GM12878 (cell line): ENCODE data around the gene EHD4. TPM values are rescaled to one million over a fixed set of nuclear protein-coding genes. Genes with fewer than 3 reads are reported as not detected.

Experiments
- ATAC-seq: fragments of 200-7000 bp; cut with Tn5 transposase; 3 replicates; pipeline ENCODE4 v1.9.1; 2020; ENCODE audit warnings: mild to moderate bottlenecking, moderate library complexity
- BruUV-seq: library from RNA; stranded (reverse); fragments of 400-500 nt; replicated peaks from 2 replicates; lab custom pipeline; 2021; lab: Mats Ljungman, UMichigan
- CTCF ChIA-PET: fragments of 300-600 bp; sonication (Branson Sonifier 250); formaldehyde crosslinking; extraction: SDS; loops from one replicate; lab custom pipeline; 2021; ENCODE audit warnings: inconsistent platforms; lab: Yijun Ruan, JAX
- POLR2A ChIA-PET: fragments of 350-600 bp; formaldehyde crosslinking; extraction: SDS; loops from one replicate; lab custom pipeline; 2021; ENCODE audit warnings: inconsistent platforms; lab: Charles Lee
- RAD21 ChIA-PET: fragments of 300-600 bp; sonication (Branson Sonifier 250); formaldehyde crosslinking; loops from one replicate; lab custom pipeline; 2023; ENCODE audit warnings: antibody characterized with exemption; ENCODE audit not compliant: unreplicated experiment; lab: Charles Lee
- SMC1A ChIA-PET: fragments of 300-600 bp; sonication (Branson Sonifier 250); formaldehyde crosslinking; loops from one replicate; lab custom pipeline; 2023; ENCODE audit not compliant: unreplicated experiment, uncharacterized antibody; lab: Charles Lee
- DNase-seq: peaks from one replicate; pipeline ENCODE4 v3.0.0-alpha.2; 2011; ENCODE audit warnings: low read depth, low spot score
- FAIRE-seq: peaks from 3 replicates; lab custom pipeline; 2011; peaks lifted over from hg19 to GRCh38; lab: Jason Lieb, UNC
- H2AFZ ChIP-seq: 2 replicates; pipeline ENCODE4 v1.6.0; 2011; ENCODE audit warnings: low read depth, low read length, control low read depth; ENCODE audit not compliant: control insufficient read depth
- H3K27ac ChIP-seq: 2 replicates; pipeline ENCODE4 v1.5.1; 2011; ENCODE audit warnings: control low read depth; ENCODE audit not compliant: control insufficient read depth, insufficient read depth
- H3K27me3 ChIP-seq, 2 experiments: replicated peaks in 1 of 2; 2 replicates each; pipeline versions ENCODE4 v1.6.0 to v1.6.1; 2011; ENCODE audit warnings: low read length in 1 of 2; ENCODE audit not compliant: control insufficient read depth in 2 of 2, insufficient read depth in 2 of 2
- H3K36me3 ChIP-seq, 2 experiments: 2 replicates each; pipeline ENCODE4 v1.5.1; 2011; ENCODE audit warnings: low read length in 1 of 2; ENCODE audit not compliant: control insufficient read depth in 2 of 2, insufficient read depth in 2 of 2
- H3K4me1 ChIP-seq: 2 replicates; pipeline ENCODE4 v1.6.1; 2011; ENCODE audit warnings: mild to moderate bottlenecking, low read length, moderate library complexity, mixed read lengths; ENCODE audit not compliant: control insufficient read depth, insufficient read depth
- H3K4me2 ChIP-seq: 2 replicates; pipeline ENCODE4 v1.6.0; 2011; ENCODE audit warnings: control low read depth; ENCODE audit not compliant: control insufficient read depth, insufficient read depth
- H3K4me3 ChIP-seq: fragments of 200-600 bp; sonication (generic); 2 replicates; pipeline ENCODE4 v1.5.1; 2016
- H3K79me2 ChIP-seq: 2 replicates; pipeline ENCODE4 v1.6.0; 2011; ENCODE audit warnings: low read length; ENCODE audit not compliant: control insufficient read depth, insufficient read depth
- H3K9ac ChIP-seq: 2 replicates; pipeline ENCODE4 v1.8.0; 2011; ENCODE audit warnings: low read length, control low read depth, mixed read lengths; ENCODE audit not compliant: control insufficient read depth, insufficient read depth
- H3K9me3 ChIP-seq: replicated peaks from 3 replicates; pipeline ENCODE4 v1.5.1; 2011; ENCODE audit warnings: mild to moderate bottlenecking, low read length; ENCODE audit not compliant: control insufficient read depth, insufficient read depth
- H4K20me1 ChIP-seq: 2 replicates; pipeline ENCODE4 v1.6.0; 2011; ENCODE audit not compliant: control insufficient read depth, insufficient read depth
- CREM ChIP-seq: IDR thresholded peaks from 2 replicates; pipeline ENCODE4 v1.6.1; 2014; ENCODE audit warnings: antibody characterized with exemption, low read depth
- POLR2A ChIP-seq: IDR thresholded peaks from 2 replicates; pipeline ENCODE4 v1.6.1; 2011; ENCODE audit warnings: low read depth, mild to moderate bottlenecking, low read length
- RELB ChIP-seq: fragments of 450-650 bp; IDR thresholded peaks from 2 replicates; pipeline ENCODE4 v1.6.1; 2017; ENCODE audit warnings: low read depth, mild to moderate bottlenecking, moderate library complexity
- SIX5 ChIP-seq: IDR thresholded peaks from 2 replicates; pipeline ENCODE4 v1.6.1; 2011; ENCODE audit warnings: mild to moderate bottlenecking, low read depth, low read length, moderate library complexity; ENCODE audit not compliant: severe bottlenecking
- TCF7 ChIP-seq: IDR thresholded peaks from 2 replicates; pipeline ENCODE4 v1.6.1; 2014; ENCODE audit warnings: antibody characterized with exemption, borderline replicate concordance
- WGBS: methylation state at CpG from one replicate; pipeline ENCODE4 v1.1.6; 2016; ENCODE audit warnings: low lambda C conversion rate; ENCODE audit not compliant: insufficient replicate concordance, insufficient coverage; ENCODE audit errors: missing lambda C conversion rate; 5-methylcytosine and 5-hydroxymethylcytosine counted together
- in situ Hi-C: fragments of 300-500 bp; cut with MboI; formaldehyde crosslinking; loops from 9 replicates; pipeline ENCODE4 v1.14.3; 2018; ENCODE audit warnings: mixed read lengths
- intact Hi-C: fragments of 100-400 bp; cut with micrococcal nuclease; formaldehyde crosslinking; loops from one replicate; pipeline ENCODE4 v1.14.2; 2022; ENCODE audit not compliant: unreplicated experiment
- polyA plus RNA-seq, 11 experiments: library from polyadenylated mRNA; depleted of rRNA in 4 of 11; unstranded in 6 of 11; stranded (reverse) in 5 of 11; fragments of >200 nt; fragmentation: Nextera tagmentation in 4 of 11; fragmentation: Illumina TruSeq in 1 of 11; extraction: Ambion mirVana in 4 of 11; extraction: Trizol in 1 of 11; gene quantifications; 1 replicate in 1 of 11; 2 replicates in 10 of 11; pipeline versions ENCODE4 v1.2.1 to v1.2.3, GENCODE V29; 2011 to 2016; ENCODE audit warnings: inconsistent platforms in 2 of 11, missing spikeins in 2 of 11, low read depth in 1 of 11
- total RNA-seq, 4 experiments: library from RNA; depleted of rRNA in 3 of 4; stranded (reverse); fragments of >200 nt in 3 of 4; fragmentation: Illumina TruSeq in 1 of 4; extraction: Trizol in 1 of 4; gene quantifications; 2 replicates each; pipeline versions ENCODE4 v1.2.1 to v1.2.3, GENCODE V29; 2013 to 2021
- TF ChIP-seq, protein P1 (sequence below): fragments of 450-650 bp; IDR thresholded peaks from 2 replicates; pipeline ENCODE4 v1.6.1; 2017; ENCODE audit warnings: antibody characterized with exemption, mild to moderate bottlenecking, moderate library complexity

EHD4 gene
- total and polyA plus RNA-seq, 10 of the 15 experiments (the other 5 are each of a cell fraction or from before 2014, with no cell fraction given), result 4.2 to 62.9 (median 44.7) TPM

DNA sequence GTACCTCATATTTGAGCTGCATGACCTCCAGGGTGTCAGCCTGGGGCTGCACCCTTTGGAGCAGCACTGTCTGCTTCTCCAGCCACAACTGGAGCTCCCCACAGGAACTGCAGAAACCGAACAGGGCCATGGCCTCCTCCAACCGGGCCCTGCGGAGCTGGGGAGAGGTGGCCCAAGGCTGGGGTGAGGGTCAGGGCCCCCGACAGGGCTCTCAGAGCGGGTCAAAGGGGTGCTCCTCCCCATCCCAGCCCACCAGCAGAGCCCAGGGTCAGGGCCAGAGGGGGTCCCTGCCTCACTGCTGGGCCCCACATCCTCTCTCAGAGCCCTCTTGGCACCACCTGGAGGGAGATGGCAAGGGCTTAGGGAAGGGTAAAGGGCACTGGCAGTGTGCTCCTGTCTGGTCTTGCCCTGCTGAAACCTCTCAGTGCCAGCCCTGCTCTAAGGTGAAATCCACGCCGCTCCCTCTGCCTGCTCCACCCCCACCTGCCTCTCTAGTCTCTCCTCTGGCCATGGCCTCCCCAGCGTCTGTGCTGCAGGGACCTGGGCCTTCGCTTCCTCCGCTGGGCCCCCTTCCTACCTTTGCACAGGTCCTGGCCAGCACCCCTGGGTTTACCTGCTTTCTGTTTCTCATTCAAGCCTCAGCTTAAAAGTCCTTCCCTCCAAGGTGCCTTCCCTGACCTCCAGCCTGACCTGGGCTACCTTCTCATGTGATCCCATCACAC is 92.0 kb downstream of the EHD4 start (continued):
- no peak for TF ChIP-seq SIX5
- TF ChIP-seq RELB, result no peak

GRCh38 chr15:41879321-41879845 is 93.0 kb downstream of the EHD4 start:
- BruUV-seq, result no TSS peak
- TF ChIP-seq POLR2A, result no peak
- TF ChIP-seq CREM, result no peak
- TF ChIP-seq, protein P1, sequence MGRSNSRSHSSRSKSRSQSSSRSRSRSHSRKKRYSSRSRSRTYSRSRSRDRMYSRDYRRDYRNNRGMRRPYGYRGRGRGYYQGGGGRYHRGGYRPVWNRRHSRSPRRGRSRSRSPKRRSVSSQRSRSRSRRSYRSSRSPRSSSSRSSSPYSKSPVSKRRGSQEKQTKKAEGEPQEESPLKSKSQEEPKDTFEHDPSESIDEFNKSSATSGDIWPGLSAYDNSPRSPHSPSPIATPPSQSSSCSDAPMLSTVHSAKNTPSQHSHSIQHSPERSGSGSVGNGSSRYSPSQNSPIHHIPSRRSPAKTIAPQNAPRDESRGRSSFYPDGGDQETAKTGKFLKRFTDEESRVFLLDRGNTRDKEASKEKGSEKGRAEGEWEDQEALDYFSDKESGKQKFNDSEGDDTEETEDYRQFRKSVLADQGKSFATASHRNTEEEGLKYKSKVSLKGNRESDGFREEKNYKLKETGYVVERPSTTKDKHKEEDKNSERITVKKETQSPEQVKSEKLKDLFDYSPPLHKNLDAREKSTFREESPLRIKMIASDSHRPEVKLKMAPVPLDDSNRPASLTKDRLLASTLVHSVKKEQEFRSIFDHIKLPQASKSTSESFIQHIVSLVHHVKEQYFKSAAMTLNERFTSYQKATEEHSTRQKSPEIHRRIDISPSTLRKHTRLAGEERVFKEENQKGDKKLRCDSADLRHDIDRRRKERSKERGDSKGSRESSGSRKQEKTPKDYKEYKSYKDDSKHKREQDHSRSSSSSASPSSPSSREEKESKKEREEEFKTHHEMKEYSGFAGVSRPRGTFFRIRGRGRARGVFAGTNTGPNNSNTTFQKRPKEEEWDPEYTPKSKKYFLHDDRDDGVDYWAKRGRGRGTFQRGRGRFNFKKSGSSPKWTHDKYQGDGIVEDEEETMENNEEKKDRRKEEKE, result no peak
- no peak for TF ChIP-seq TCF7
- TF ChIP-seq, all 136 proteins: peak for 0
- Histone ChIP-seq H4K20me1 (no peaks in the 10 kb centered on the region), H3K27ac (no peak overlapping the region), H3K4me2 (no peak overlapping the region), H3K9me3 (no peaks in the 10 kb centered on the region), H3K4me1 (no peaks in the 10 kb centered on the region), H3K9ac (no peak overlapping the region), H3K27me3 (peaks cover 0 to 2% of the 10 kb centered on the region in 2 experiments; a peak in 2 of 4 replicates), H3K79me2 (no peaks in the 10 kb centered on the region), H3K36me3 (no peaks in the 10 kb centered on the region), H3K4me3 (no peak overlapping the region), H2AFZ (no peak overlapping the region)
- in situ Hi-C loops (no loop called here), intact Hi-C loops (no loop called here)
- CTCF ChIA-PET, result interaction anchor here (0.6 to 1.2 kb wide), 2 partner anchors 25 to 27 kb away, joined by 3 to 4 read pairs; no protein-coding TSS in a partner anchor
- DNase-seq (no peak), FAIRE-seq (no peak), ATAC-seq (no peak)
- WGBS, result 20% methylated on average over 10 of the region's 10 CpGs
- SMC1A ChIA-PET, result no interaction called here
- POLR2A ChIA-PET, result no interaction called here
- RAD21 ChIA-PET, result no interaction called here
